GM12875 (cell line): ENCODE results near the gene TSPEAR.

ENCODE experiments used
- H3K4me3 ChIP-seq: one replicate; pipeline ENCODE4 v1.5.1; 2011; ENCODE audit warnings: low read depth, low read length, control low read depth
- TF ChIP-seq, protein P1 (sequence below): IDR thresholded peaks from 2 replicates; pipeline ENCODE4 v1.5.1; 2011; ENCODE audit warnings: low read depth, mild to moderate bottlenecking, control low read depth, inconsistent platforms, low read length, moderate library complexity, borderline replicate concordance; ENCODE audit not compliant: insufficient read depth

Gene TSPEAR

DNA sequence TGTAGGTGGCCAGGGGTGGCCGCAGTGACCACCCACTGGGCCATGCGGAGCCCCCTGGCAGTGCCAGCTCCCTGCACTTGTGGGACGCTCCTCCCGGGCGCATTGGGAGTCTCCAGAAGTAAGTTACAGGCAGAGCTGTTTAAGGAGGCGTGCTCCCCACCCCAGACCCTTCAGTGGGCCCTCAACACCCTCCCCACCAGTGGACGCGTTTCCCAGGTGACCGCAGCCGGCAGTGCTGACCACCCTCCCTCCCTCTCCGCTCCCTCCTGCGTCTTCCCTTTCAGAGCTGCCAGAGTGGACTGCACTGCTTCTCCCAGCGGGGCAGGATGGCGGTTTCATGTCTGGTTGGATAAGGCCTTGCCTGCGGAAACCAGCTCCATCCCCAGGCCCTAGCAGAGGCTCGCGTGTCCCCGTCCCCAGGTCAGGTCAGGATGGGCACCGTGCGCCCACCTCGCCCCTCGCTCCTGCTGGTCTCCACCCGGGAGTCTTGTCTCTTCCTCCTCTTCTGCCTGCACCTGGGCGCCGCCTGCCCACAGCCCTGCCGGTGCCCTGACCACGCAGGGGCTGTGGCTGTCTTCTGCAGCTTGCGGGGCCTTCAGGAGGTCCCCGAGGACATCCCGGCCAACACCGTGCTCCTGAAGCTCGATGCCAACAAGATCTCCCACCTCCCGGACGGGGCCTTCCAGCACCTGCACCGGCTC is 255.0 kb downstream of the TSPEAR start:
- TF ChIP-seq, protein P1, sequence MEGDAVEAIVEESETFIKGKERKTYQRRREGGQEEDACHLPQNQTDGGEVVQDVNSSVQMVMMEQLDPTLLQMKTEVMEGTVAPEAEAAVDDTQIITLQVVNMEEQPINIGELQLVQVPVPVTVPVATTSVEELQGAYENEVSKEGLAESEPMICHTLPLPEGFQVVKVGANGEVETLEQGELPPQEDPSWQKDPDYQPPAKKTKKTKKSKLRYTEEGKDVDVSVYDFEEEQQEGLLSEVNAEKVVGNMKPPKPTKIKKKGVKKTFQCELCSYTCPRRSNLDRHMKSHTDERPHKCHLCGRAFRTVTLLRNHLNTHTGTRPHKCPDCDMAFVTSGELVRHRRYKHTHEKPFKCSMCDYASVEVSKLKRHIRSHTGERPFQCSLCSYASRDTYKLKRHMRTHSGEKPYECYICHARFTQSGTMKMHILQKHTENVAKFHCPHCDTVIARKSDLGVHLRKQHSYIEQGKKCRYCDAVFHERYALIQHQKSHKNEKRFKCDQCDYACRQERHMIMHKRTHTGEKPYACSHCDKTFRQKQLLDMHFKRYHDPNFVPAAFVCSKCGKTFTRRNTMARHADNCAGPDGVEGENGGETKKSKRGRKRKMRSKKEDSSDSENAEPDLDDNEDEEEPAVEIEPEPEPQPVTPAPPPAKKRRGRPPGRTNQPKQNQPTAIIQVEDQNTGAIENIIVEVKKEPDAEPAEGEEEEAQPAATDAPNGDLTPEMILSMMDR: no peak
- H3K4me3 ChIP-seq: peak overlapping the region; percentile 50

DNA sequence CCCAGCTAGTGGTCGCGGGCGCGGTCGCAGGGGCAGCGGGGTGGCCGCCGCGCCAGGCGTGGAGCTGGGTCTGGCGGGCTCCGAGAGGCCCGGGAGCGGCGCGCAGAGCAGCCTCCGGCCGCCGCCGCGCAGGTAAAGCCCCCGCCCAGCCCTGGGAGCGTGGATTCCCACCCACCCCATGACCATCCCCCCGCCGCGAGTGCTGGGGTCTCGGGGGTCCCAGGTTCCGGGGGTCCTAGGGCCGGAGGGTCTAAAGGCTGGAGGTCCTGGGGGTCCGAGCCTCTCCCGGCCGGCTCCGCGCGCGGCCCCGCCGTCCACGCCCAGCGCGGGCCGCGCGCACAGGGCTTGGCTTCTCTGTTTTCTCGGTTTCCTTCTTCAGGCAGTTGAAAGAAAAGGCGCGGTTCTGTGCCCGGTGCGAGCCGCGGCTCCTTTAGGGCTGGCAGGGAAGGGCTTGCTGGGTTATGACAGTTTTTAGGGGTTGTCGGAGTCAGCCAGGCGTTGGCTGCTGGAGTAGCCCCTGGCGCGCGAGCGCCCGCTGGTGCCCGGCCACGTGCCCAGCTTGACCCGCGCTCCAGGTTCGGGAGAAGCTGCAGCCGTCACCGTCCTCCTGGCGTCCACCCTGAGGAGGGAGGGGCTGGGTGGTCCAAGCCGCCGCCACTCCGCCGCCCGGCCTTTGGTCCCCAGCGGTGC is 255.7 kb downstream of the TSPEAR start:
- TF ChIP-seq, protein P1: 0 out of 2 replicates have a peak, but pooled peaks have one; percentile 18
- H3K4me3 ChIP-seq: peak overlapping the region; percentile 50

DNA sequence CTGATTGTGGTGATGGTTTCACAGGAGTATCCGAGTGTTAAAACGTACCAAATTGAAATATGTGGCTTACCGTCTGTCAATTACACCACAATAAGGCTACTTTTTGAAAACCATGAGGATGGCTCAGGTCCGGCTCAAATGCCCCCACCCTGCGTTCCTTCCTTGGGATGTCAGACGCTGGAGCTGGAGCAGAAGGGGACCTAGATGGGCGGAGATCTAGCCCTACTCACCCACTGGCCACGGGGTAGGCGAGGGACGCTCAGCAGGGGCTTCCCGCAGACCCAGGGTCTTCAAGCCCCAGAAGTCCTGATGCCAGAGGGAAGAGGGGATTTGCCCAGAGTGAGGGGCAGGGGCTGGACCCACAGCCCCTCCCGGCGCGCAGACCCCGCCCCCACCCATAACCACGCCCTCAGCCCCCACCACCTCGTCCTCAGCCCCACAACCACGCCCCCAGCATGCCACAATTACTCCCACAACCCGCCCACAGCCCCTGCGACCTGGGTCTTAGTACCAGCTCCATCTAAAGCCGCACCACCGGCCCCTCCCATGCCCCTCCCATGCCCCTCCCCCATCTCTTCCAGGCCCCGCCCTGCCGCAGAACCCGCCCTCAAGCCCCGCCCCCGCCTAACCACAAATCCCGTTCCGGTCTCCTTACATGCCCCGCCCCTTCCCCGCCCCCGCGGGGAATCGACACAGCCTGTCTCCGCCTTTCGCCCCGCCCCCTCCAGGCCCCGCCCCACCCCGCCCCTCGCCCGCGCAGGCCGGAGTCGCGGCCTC is 256.4 kb downstream of the TSPEAR start, which contains the start of gene LRRC3:
Gene LRRC3 (plus strand): TSS at position 764 of the 777 bp plus-strand sequence. CDS start 1,135 bp downstream, outside the sequence.
- H3K4me3 ChIP-seq: peak within 1 kb of the TSS; percentile 50
- TF ChIP-seq, protein P1: no peak

DNA sequence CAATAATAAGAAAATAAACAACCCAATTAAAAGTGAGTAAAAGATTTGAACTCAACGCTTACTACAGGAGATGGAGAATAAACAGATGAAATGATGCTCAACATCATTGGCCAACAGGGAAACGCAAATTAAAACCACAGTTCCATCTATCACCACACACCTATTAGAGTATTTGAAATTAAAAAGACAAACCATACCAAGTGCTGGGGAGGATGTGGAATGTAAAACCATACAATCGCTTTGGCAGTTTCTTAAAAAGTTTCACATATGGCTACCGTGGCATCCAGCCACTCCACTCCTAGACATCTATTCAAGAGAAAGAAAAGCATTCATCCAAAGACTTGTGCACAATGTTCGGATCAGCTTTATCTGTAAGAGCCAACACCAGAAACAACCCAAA is 257.3 kb downstream of the TSPEAR start:
- no peak overlapping the region for H3K4me3 ChIP-seq
- TF ChIP-seq, protein P1: no peak

DNA sequence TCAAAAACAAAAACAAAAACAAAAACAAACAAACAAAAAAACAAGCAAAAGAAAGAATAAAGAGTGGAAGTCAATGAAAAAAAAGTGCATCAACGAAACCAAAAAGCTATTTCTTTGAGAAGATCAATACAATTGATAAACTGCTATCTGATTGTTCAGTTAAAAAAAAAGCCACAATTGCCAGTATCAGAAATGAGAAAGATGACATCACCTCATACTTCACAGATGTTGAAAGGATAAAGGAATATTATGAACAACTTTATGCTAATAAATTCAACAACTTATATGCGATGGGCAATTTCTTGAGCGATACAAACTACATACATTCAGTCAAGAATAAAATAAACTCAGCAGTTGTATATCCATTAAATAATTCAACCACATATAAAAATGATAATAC is 258.3 kb downstream of the TSPEAR start:
- TF ChIP-seq, protein P1: no peak
- no peak overlapping the region for H3K4me3 ChIP-seq

DNA sequence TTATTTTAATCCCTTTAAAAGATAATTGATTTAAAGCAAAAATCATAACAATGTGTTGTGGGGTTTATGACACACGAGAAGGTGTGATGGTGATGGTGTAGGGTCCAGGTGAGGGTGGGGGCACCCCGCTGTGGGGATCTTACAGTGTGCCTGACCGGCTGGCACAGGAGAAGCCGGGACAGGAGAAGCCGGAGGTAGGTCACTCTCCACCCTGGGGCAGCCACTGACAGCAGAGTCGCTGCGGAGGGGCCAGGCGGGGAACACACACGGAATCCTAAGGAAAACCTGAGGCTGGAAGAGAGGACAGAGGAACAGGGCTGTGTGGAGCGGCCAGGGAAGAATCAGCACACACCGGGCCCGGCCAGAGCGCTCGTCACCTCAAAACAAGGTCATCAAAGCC is 260.4 kb downstream of the TSPEAR start:
- TF ChIP-seq, protein P1: no peak
- H3K4me3 ChIP-seq: no peak overlapping the region

DNA sequence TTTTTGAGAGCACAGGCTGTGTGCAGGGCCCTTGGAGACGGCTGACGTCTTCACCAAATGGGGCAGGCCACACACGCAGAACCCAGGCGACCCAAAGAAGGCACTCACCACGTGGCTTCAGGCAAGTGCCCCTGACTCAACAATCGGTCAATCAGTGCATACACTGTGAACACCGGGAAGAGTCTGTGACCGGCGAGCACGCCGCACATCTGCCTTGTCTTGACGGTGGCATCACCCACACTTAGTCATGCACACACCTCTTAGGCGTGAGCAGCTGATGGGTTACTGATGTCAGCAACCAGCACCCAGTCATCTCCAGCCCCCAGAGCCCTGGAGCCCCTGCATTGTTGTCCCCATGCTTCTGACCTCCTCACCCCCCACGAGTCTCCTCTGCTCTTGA is 261.0 kb downstream of the TSPEAR start:
- TF ChIP-seq, protein P1: no peak
- H3K4me3 ChIP-seq: no peak overlapping the region
